Hepatocyte (in vitro differentiated cells): Measurements from ENCODE around the gene FMNL2. TPM values are rescaled to one million over a fixed set of nuclear protein-coding genes. Genes with fewer than 3 reads are reported as not detected.

ENCODE experiments used
- DNase-seq: peaks from one replicate; pipeline ENCODE4 v3.0.0-alpha.2; 2016; ENCODE audit warnings: low spot score
- H2AFZ ChIP-seq: fragments of 200-600 bp; sonication (generic); 2 replicates; pipeline ENCODE4 v1.6.0; 2016; ENCODE audit warnings: antibody characterized with exemption, mild to moderate bottlenecking
- H3K27ac ChIP-seq: fragments of 200-600 bp; sonication (generic); 2 replicates; pipeline ENCODE4 v1.5.1; 2016; ENCODE audit warnings: mild to moderate bottlenecking
- H3K27me3 ChIP-seq: fragments of 200-600 bp; sonication (generic); 2 replicates; pipeline ENCODE4 v1.6.1; 2016
- H3K36me3 ChIP-seq: fragments of 200-600 bp; sonication (generic); replicated peaks from 2 replicates; pipeline ENCODE4 v1.5.1; 2016; ENCODE audit warnings: low read depth; ENCODE audit not compliant: insufficient read depth
- H3K4me1 ChIP-seq: fragments of 200-600 bp; sonication (generic); 2 replicates; pipeline ENCODE4 v1.5.1; 2016; ENCODE audit warnings: mild to moderate bottlenecking, moderate library complexity; ENCODE audit not compliant: insufficient read depth
- H3K4me2 ChIP-seq: fragments of 200-600 bp; sonication (generic); 2 replicates; pipeline ENCODE4 v1.6.0; 2016
- H3K4me3 ChIP-seq: fragments of 200-600 bp; sonication (generic); 2 replicates; pipeline ENCODE4 v1.5.1; 2016; ENCODE audit warnings: mild to moderate bottlenecking
- H3K79me2 ChIP-seq: fragments of 200-600 bp; sonication (generic); 2 replicates; pipeline ENCODE4 v1.6.0; 2017; ENCODE audit warnings: mild to moderate bottlenecking
- H3K9me2 ChIP-seq: fragments of 200-600 bp; sonication (generic); replicated peaks from 2 replicates; pipeline ENCODE4 v1.6.0; 2017; ENCODE audit warnings: mild to moderate bottlenecking; ENCODE audit not compliant: insufficient read depth
- H3K9me3 ChIP-seq: fragments of 200-600 bp; sonication (generic); 2 replicates; pipeline ENCODE4 v1.5.1; 2016; ENCODE audit warnings: low read depth, mild to moderate bottlenecking
- H4K20me1 ChIP-seq: fragments of 200-600 bp; sonication (generic); 2 replicates; pipeline ENCODE4 v1.6.0; 2016; ENCODE audit warnings: mild to moderate bottlenecking; ENCODE audit not compliant: insufficient read depth, poor library complexity, severe bottlenecking
- EZH2 ChIP-seq: fragments of 200-600 bp; sonication (generic); IDR thresholded peaks from 2 replicates; pipeline ENCODE4 v1.6.1; 2016; ENCODE audit warnings: antibody characterized with exemption, mild to moderate bottlenecking, borderline replicate concordance
- EZH2phosphoT487 ChIP-seq: fragments of 200-600 bp; sonication (generic); IDR thresholded peaks from one replicate; pipeline ENCODE4 v1.6.1; 2018; ENCODE audit warnings: antibody characterized with exemption, mild to moderate bottlenecking, low read depth, moderate library complexity; ENCODE audit not compliant: unreplicated experiment, severe bottlenecking
- WGBS: methylation state at CpG from one replicate; pipeline ENCODE4 v1.1.6; 2016; ENCODE audit warnings: low lambda C conversion rate; ENCODE audit errors: missing lambda C conversion rate; 5-methylcytosine and 5-hydroxymethylcytosine counted together
- polyA plus RNA-seq: library from polyadenylated mRNA; unstranded; fragments of >200 nt; fragmentation: Nextera tagmentation; extraction: Ambion mirVana; gene quantifications from 2 replicates; pipeline ENCODE4 v1.2.1, GENCODE V29; 2016
- total RNA-seq: library from RNA; depleted of rRNA; stranded (reverse); fragments of >200 nt; gene quantifications from 2 replicates; pipeline ENCODE4 v1.2.3, GENCODE V29; 2014
- TF ChIP-seq, protein P1 (sequence below): fragments of 200-600 bp; sonication (generic); IDR thresholded peaks from 2 replicates; pipeline ENCODE4 v1.5.1; 2016; ENCODE audit warnings: antibody characterized with exemption, mild to moderate bottlenecking; ENCODE audit not compliant: poor library complexity

FMNL2 gene
- total and polyA plus RNA-seq, 2 experiments from 2014 or later: 11.7 to 53.6 TPM

DNA sequence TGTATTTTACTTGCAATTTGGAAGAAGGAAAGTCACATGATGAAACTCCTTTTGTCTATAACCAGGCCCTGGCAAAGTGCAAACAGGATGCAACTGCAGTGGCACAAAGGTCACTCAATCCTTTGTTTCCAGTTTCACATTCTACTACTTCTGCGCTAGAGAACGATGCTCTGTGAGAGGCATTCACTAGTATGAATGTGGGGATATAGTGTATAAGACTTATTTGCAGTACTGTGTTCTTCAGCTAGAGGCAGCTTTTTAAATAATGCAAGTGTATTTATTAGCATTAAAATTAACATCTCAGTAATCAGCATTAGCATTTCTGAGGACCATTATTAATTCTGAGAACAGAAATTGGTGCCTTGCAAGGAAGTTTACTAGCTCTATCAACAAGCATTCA lies 313.4 kb downstream of the FMNL2 start:
- H3K4me2 ChIP-seq: no peak overlapping the region

DNA sequence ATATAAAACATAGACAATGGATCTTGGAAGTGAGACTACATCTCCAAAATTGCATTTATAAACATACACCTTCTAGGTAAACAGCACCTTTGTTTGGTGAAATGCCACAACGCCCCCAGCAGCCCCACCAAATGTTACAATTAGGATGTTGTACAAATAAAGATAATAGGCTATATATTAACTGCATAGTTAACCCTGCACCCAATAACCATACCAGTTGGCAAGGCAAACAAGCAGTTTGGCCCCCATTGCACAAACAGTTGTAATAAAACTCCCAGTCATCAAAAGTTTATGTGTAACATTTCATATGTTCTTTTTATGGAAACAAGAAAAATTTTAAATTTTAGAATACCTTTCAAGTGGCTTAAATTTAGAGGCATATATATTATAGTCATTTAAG lies 315.0 kb downstream of the FMNL2 start:
- H4K20me1 ChIP-seq: no peaks in the 10 kb centered on the region
- TF ChIP-seq, protein P1, sequence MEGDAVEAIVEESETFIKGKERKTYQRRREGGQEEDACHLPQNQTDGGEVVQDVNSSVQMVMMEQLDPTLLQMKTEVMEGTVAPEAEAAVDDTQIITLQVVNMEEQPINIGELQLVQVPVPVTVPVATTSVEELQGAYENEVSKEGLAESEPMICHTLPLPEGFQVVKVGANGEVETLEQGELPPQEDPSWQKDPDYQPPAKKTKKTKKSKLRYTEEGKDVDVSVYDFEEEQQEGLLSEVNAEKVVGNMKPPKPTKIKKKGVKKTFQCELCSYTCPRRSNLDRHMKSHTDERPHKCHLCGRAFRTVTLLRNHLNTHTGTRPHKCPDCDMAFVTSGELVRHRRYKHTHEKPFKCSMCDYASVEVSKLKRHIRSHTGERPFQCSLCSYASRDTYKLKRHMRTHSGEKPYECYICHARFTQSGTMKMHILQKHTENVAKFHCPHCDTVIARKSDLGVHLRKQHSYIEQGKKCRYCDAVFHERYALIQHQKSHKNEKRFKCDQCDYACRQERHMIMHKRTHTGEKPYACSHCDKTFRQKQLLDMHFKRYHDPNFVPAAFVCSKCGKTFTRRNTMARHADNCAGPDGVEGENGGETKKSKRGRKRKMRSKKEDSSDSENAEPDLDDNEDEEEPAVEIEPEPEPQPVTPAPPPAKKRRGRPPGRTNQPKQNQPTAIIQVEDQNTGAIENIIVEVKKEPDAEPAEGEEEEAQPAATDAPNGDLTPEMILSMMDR: no peak
- no peak for TF ChIP-seq EZH2
- no peak for TF ChIP-seq EZH2phosphoT487
- no peak overlapping the region for H3K4me2 ChIP-seq
- DNase-seq: no peak
- 54% methylated on average over 1 of the region's 1 CpG for WGBS
- no peaks in the 10 kb centered on the region for H3K79me2 ChIP-seq
- no peaks in the 10 kb centered on the region for H3K4me1 ChIP-seq
- no peak overlapping the region for H2AFZ ChIP-seq
- H3K27me3 ChIP-seq: no peaks in the 10 kb centered on the region
- H3K9me3 ChIP-seq: no peaks in the 10 kb centered on the region
- no peak overlapping the region for H3K27ac ChIP-seq
- H3K9me2 ChIP-seq: no peaks in the 10 kb centered on the region
- no peak overlapping the region for H3K4me3 ChIP-seq
- H3K36me3 ChIP-seq: no peaks in the 10 kb centered on the region

More for the DNA sequence above, 313.4 kb downstream of the FMNL2 start:
- Histone ChIP-seq H3K79me2 (no peaks in the 10 kb centered on the region), H3K4me1 (no peaks in the 10 kb centered on the region), H3K9me2 (no peaks in the 10 kb centered on the region), H3K4me3 (no peak overlapping the region), H4K20me1 (no peaks in the 10 kb centered on the region), H3K27me3 (no peaks in the 10 kb centered on the region), H2AFZ (no peak overlapping the region), H3K9me3 (no peaks in the 10 kb centered on the region), H3K27ac (peak overlapping the region; percentile 7), H3K36me3 (no peaks in the 10 kb centered on the region)
- WGBS: 39% methylated on average over 2 of the region's 2 CpGs
- DNase-seq: no peak
- TF ChIP-seq, protein P1: peak; percentile 21
- TF ChIP-seq EZH2phosphoT487 (no peak), EZH2 (no peak)

DNA sequence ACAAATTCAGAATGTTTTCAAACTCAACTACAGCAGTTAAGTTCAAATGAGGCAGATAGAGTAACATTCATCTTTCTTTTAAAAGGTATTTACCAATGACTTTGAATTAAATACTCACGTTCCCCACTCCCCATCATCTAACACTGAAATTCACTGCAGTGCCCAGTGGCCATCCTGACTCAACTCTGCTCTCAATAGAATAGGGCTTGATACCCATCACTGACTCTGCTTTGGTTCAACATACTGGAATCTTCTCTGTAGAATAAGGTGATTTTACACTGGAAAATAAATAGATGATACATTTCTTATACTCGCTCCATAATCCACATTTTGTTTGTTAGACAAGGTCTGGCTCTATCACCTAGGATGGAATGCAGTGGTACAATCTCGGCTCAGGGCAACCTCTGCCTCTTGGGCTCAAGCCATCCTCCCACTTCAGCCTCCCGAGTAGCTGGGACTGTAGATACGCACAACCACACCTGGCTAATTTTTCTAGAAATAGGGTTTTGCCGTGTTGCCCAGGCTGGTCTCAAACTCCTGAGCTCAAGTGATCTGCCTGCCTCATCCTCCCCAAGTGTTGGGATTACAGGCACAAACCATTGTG lies 315.9 kb downstream of the FMNL2 start:
- Histone ChIP-seq H4K20me1 (no peaks in the 10 kb centered on the region), H3K9me3 (no peaks in the 10 kb centered on the region), H2AFZ (no peak overlapping the region), H3K4me1 (no peaks in the 10 kb centered on the region), H3K27ac (no peak overlapping the region), H3K36me3 (no peaks in the 10 kb centered on the region), H3K27me3 (no peaks in the 10 kb centered on the region), H3K79me2 (no peaks in the 10 kb centered on the region), H3K4me3 (no peak overlapping the region), H3K4me2 (no peak overlapping the region), H3K9me2 (no peaks in the 10 kb centered on the region)
- WGBS: 95% methylated on average over 6 of the region's 6 CpGs
- no peak for DNase-seq
- TF ChIP-seq EZH2 (no peak), EZH2phosphoT487 (no peak)
- TF ChIP-seq, protein P1: no peak

DNA sequence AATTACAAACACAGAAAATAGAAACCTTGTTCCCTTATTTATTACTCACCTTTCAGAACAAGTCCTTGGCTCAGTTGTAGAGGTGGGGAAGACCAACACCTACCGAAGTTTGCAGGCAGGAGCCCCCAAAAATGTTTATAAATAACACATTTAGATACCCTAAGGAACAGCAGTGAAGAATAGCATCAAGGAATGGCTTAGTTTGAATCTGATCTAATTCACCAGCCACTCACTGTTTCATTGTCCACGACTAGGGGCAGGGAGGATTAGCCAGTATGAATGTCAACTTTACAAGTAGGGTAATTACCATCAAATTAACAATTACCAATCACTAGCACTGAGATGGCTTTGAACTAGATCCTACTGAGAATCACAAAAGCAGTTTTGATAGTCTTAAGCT lies 316.9 kb downstream of the FMNL2 start:
- Histone ChIP-seq H3K4me3 (no peak overlapping the region), H3K27ac (no peak overlapping the region), H3K27me3 (no peaks in the 10 kb centered on the region), H4K20me1 (no peaks in the 10 kb centered on the region), H3K4me2 (no peak overlapping the region), H3K36me3 (no peaks in the 10 kb centered on the region), H3K9me3 (no peaks in the 10 kb centered on the region), H2AFZ (no peak overlapping the region), H3K79me2 (no peaks in the 10 kb centered on the region), H3K9me2 (no peaks in the 10 kb centered on the region), H3K4me1 (no peaks in the 10 kb centered on the region)
- WGBS: 80% methylated on average over 2 of the region's 2 CpGs
- TF ChIP-seq, protein P1: no peak
- TF ChIP-seq EZH2 (no peak), EZH2phosphoT487 (no peak)
- DNase-seq: no peak
